Measurements from ENCODE around the gene NUDT3. TPM values are rescaled to one million over a fixed set of nuclear protein-coding genes. Genes with fewer than 3 reads are reported as not detected.
"Not testable (repeated sequence)": the region's sequence is repeated elsewhere in the genome, so short reads cannot be mapped to it uniquely, and the experiment has no call there.

The NUDT3 gene
- polyA plus RNA-seq, 2 of the 4 experiments (the other 2 are of a cell fraction) = 5.2 to 13.4 TPM

DNA sequence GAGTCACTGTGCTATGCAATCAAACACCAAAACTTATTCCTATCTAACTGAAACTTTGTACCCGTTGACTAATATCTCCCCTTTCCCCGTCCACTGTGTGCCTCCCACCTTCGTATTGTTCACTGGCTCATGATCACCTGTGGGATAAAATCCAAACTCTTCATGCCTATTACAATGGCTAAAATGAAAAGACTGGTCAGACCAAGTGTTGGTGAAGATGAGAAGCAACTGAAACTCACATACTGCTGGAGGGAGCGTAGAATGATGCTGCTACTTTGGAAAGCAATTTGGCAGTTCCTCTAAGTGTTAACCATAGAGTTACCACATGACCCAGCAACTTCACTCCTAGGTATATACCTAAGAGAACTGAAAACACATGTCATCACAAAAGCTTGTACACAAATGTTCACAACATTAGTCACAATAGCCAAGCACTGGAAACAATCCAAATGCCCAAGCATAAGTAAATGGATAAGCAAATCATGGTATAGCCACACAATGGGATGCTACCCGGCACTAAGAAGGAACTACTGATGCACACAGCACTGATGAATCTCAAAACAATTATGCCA is 20.3 kb upstream of the NUDT3 start:
- Histone ChIP-seq H3K27ac (no peak overlapping the region), H3K4me1 (peaks cover 24% of the 10 kb centered on the region), H3K4me2 (no peak overlapping the region), H3K9me3 (no peaks in the 10 kb centered on the region), H3K4me3 (no peak overlapping the region)
- ChIA-PET POLR2A (no interaction called here), CTCF (interaction anchor here (4.2 kb wide), 1 partner anchor 250 kb away, joined by 25 read pairs; no protein-coding TSS in a partner anchor)
- 82% methylated on average over 5 of the region's 5 CpGs for WGBS (ENCODE audit: missing lambda C conversion rate)
- FAIRE-seq (no peak), DNase-seq (ENCODE audit: low read depth in 1 of 2, low spot score in 1 of 2) (no peak), ATAC-seq (no peak)
- TF ChIP-seq POLR2A (IDR thresholded peaks at IDR 0.05; ENCODE audit: low read length) = no peak
- TF ChIP-seq SMC3 (IDR thresholded peaks at IDR 0.05) = no peak
- TF ChIP-seq CEBPB (IDR thresholded peaks at IDR 0.05) = no peak
- no peak for TF ChIP-seq BHLHE40 (IDR thresholded peaks at IDR 0.05; ENCODE audit: low read depth, low read length)
- TF ChIP-seq HOXB13 (CRISPR knock-in tag; IDR thresholded peaks at IDR 0.05; ENCODE audit: low read depth) = no peak

- Histone ChIP-seq H3K4me2 (no peak overlapping the region), H3K27ac (no peak overlapping the region), H3K4me3 (no peak overlapping the region), H3K4me1 (peaks cover 24% of the 10 kb centered on the region), H3K9me3 (no peaks in the 10 kb centered on the region)
- no peak for TF ChIP-seq RCOR1 (IDR thresholded peaks at IDR 0.05; ENCODE audit: low read depth, low read length)
- TF ChIP-seq FOSL2 (IDR thresholded peaks at IDR 0.05) = no peak
- TF ChIP-seq FOSL2 (CRISPR knock-in tag; IDR thresholded peaks at IDR 0.05) = no peak
- TF ChIP-seq ZC3H11A (IDR thresholded peaks at IDR 0.05) = no peak
- TF ChIP-seq NR3C1 (IDR thresholded peaks at IDR 0.05) = no peak
- TF ChIP-seq GATA3 (IDR thresholded peaks at IDR 0.05; ENCODE audit: borderline replicate concordance) = no peak
- no peak for TF ChIP-seq HOXB13 (CRISPR knock-in tag; IDR thresholded peaks at IDR 0.05; ENCODE audit: low read depth)
- TF ChIP-seq ZSCAN20 (CRISPR knock-in tag; IDR thresholded peaks at IDR 0.05) = no peak
- no peak for TF ChIP-seq ESRRA (IDR thresholded peaks at IDR 0.05; ENCODE audit: borderline replicate concordance, low read length)
- no peak for FAIRE-seq
- ChIA-PET POLR2A (no interaction called here), CTCF (interaction anchor here (1.2 kb wide), 1 partner anchor 216 kb away, joined by 3 read pairs; no protein-coding TSS in a partner anchor)
- ATAC-seq = no peak
- WGBS (ENCODE audit: missing lambda C conversion rate) = 94% methylated on average over 5 of the region's 5 CpGs
- DNase-seq (ENCODE audit: low read depth in 1 of 2, low spot score in 1 of 2) = no peak
Observed at GRCh38 chr6:34412016-34412415, 19.5 kb upstream of the NUDT3 start.

GRCh38 chr6:34407915-34408314 is 15.4 kb upstream of the NUDT3 start:
- H3K9me3 ChIP-seq; ATAC-seq; H3K4me2 ChIP-seq; FAIRE-seq; H3K4me3 ChIP-seq; CTCF ChIA-PET; DNase-seq (ENCODE audit: low read depth in 1 of 2, low spot score in 1 of 2); POLR2A ChIA-PET; H3K27ac ChIP-seq: not testable (repeated sequence)
- WGBS (ENCODE audit: missing lambda C conversion rate) = 100% methylated on average over 1 of the region's 1 CpG
- H3K4me1 ChIP-seq = peaks cover 11% of the 10 kb centered on the region

DNA sequence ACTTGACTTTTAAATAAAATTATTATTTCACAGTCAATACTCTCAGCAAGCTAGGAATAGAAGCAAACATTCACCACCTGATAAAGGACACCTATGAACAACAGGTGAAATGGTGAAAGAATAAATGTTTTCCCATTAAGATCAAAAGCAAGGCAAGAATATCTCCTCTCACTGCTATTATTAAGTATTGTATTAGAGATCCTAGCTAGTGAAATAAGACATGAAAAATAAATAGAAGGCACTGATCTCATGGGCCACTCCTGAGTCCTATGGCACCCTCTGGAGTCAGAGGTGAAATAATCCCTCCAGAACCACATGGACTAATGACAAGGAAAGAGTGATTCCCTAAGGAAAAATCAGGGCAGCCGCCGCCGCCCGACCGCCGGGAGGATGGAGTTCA is 4.0 kb upstream of the NUDT3 start:
- FAIRE-seq (no peak), ATAC-seq (no peak), DNase-seq (ENCODE audit: low read depth in 1 of 2, low spot score in 1 of 2) (no peak)
- TF ChIP-seq FOSL2 (IDR thresholded peaks at IDR 0.05) (no peak), FOSL2 (CRISPR knock-in tag; IDR thresholded peaks at IDR 0.05) (no peak), HOXA7 (CRISPR knock-in tag; IDR thresholded peaks at IDR 0.05) (no peak), EHF (CRISPR knock-in tag; IDR thresholded peaks at IDR 0.05) (no peak), RAD21 (conservative IDR thresholded peaks at IDR 0.05 in 1 of 2, IDR thresholded peaks at IDR 0.05 in 1 of 2) (no peak), CBX2 (IDR thresholded peaks at IDR 0.05; ENCODE audit: borderline replicate concordance, low read depth) (no peak), HOXB13 (CRISPR knock-in tag; IDR thresholded peaks at IDR 0.05; ENCODE audit: low read depth) (no peak), TFCP2L1 (CRISPR knock-in tag; IDR thresholded peaks at IDR 0.05) (no peak), ZSCAN20 (CRISPR knock-in tag; IDR thresholded peaks at IDR 0.05) (no peak), E2F6 (IDR thresholded peaks at IDR 0.05; ENCODE audit: borderline replicate concordance, low read depth) (no peak)
- TF ChIP-seq, protein P1, sequence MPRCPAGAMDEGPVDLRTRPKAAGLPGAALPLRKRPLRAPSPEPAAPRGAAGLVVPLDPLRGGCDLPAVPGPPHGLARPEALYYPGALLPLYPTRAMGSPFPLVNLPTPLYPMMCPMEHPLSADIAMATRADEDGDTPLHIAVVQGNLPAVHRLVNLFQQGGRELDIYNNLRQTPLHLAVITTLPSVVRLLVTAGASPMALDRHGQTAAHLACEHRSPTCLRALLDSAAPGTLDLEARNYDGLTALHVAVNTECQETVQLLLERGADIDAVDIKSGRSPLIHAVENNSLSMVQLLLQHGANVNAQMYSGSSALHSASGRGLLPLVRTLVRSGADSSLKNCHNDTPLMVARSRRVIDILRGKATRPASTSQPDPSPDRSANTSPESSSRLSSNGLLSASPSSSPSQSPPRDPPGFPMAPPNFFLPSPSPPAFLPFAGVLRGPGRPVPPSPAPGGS (IDR thresholded peaks at IDR 0.05) = no peak
- TF ChIP-seq, protein P2, sequence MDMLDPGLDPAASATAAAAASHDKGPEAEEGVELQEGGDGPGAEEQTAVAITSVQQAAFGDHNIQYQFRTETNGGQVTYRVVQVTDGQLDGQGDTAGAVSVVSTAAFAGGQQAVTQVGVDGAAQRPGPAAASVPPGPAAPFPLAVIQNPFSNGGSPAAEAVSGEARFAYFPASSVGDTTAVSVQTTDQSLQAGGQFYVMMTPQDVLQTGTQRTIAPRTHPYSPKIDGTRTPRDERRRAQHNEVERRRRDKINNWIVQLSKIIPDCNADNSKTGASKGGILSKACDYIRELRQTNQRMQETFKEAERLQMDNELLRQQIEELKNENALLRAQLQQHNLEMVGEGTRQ (IDR thresholded peaks at IDR 0.05) = no peak
- TF ChIP-seq, protein P3, sequence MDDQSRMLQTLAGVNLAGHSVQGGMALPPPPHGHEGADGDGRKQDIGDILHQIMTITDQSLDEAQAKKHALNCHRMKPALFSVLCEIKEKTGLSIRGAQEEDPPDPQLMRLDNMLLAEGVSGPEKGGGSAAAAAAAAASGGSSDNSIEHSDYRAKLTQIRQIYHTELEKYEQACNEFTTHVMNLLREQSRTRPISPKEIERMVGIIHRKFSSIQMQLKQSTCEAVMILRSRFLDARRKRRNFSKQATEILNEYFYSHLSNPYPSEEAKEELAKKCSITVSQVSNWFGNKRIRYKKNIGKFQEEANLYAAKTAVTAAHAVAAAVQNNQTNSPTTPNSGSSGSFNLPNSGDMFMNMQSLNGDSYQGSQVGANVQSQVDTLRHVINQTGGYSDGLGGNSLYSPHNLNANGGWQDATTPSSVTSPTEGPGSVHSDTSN (IDR thresholded peaks at IDR 0.05) = no peak
- Histone ChIP-seq H3K27ac (no peak overlapping the region), H3K9me3 (peaks cover 3% of the 10 kb centered on the region; the same call in 1 of the 3 replicates), H3K4me2 (no peak overlapping the region), H3K4me1 (peaks cover 5% of the 10 kb centered on the region; the same call in 1 of the 3 replicates), H3K4me3 (no peak overlapping the region)
- ChIA-PET POLR2A (interaction anchor here (1.5 kb wide), 1 partner anchor 160 kb away, joined by 3 read pairs; the partner anchor contains the start of gene HMGA1), CTCF (interaction anchor here (1.8 to 2.6 kb wide), 3 partner anchors 18 to 201 kb away, joined by 6 to 10 read pairs (median 7); partner anchors contain the start of gene SMIM29)
- WGBS (ENCODE audit: missing lambda C conversion rate) = 100% methylated on average over 1 of the region's 6 CpGs

Data from A549 (cell line).